HG03354 (cell line): ENCODE measurements around the gene RNF38.
"Not testable (repeated sequence)": the region's sequence is repeated elsewhere in the genome, so short reads cannot be mapped to it uniquely, and the experiment has no call there.

ENCODE experiments used
- ATAC-seq: cut with Tn5 transposase; IDR thresholded peaks from one replicate; pipeline ENCODE4 v1.9.1; 2021; ENCODE audit warnings: mild to moderate bottlenecking; ENCODE audit not compliant: unreplicated experiment, poor library complexity, severe bottlenecking

RNF38 gene

GRCh38 chr9:36399980-36400331 lies at the start of gene RNF38:
Gene RNF38 (minus strand): TSS chr9:36400269. CDS start chr9:36400108, 161 bp downstream.
- ATAC-seq: no peak

- not testable (repeated sequence) for ATAC-seq
Observed at GRCh38 chr9:36448555-36448954, 48.5 kb upstream of the RNF38 start.

DNA sequence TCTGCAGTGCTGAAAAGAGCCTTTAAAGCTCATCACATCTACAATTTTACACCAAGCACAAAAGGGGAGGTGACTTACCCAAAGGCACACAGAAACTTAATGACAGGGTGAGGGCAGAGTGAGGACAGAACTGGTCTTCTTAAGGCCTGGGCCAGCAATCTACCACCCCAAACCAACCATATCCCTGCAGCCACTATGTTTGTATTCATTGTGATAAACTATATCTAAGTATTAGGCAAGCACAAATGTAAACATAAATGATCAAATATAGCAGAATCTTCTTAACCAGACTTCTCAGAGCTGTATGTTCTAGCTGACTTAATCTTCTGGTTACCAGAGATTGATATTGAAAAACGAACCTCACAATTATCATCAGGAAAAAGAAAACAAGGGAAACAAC lies 47.9 kb upstream of the RNF38 start:
- no peak for ATAC-seq

GRCh38 chr9:36446678-36447077 lies 46.6 kb upstream of the RNF38 start:
- ATAC-seq: not testable (repeated sequence)

DNA sequence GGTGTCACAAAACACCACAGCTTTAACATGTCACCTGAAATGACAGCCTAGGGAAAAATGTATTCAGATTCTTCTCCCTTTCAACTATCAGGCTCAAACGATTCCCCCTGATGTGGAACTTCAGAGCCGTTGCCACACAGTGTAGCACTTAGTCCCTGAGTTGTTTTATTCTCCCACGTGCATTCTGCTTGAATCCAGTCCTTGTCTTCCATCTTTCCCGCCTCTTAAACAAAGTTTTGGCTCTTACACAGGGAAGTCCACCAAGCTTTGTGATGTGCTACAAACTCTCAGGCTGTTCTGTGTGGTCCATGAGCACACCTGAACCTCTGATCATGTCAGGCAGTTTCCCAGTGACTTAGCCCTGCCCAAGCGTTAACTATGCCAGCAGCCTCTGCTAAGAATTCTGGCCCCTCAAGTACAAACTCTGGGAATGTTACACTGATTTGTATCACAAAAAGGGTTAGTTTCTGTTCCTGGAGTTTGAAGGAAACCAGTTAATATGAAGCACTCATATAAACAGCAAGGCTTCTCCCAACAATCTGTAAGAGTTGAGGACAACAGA lies 45.8 kb upstream of the RNF38 start:
- ATAC-seq: no peak

DNA sequence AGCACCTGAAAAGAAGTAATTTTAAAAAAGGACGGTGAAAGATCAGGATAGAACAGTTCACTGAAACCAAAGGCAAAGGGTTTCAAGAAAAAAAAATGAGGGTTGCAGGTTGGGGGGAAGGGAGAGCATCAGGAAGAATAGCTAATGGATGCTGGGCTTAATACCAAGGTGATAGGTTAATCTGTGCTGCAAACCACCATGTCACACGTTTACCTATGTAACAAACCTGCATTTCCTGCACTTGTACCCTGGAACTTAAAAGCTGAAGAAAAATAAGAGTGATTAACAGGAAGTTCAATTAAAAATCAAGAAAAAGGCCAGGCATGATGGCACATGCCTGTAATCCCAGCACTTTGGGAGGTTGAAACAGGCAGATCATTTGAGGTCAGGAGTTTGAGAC lies 44.1 kb upstream of the RNF38 start:
- no peak for ATAC-seq

DNA sequence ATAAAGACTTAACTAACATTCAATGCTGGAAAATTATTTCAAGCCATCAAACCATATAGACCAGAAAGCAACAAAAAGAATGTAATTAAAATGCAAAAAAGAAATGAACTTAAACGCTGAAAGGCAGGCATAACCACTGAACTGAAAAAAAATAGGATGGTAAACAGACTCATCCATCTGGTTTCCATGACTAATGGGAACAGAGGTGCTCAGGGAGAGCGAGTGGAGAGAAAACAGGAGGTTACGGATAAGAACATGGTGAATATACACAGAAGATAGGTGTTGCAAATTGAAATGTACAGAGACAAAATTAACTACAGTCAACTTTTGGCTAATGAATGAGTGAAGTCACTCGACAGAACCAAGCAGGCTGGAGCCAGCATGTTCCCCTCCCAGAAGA lies 43.5 kb upstream of the RNF38 start:
- no peak for ATAC-seq

DNA sequence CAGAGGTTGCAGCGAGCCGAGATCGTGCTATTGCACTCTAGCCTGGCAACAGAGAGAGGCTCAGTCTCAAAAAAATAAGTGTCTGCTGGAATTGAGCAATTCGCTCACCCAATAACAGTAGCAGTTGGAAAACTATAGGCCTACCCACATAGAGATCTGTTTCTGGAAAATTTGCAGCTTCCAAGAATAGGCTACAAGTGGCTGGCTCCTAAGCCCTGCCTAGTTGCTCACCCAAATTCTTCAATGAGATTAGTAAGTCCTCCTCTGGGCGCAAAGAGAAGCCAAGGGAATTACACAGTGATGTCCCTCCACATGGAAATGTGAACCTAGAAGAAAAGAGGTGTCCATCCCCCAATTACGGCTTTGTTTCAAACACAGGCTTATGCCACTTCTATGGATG lies 42.6 kb upstream of the RNF38 start:
- ATAC-seq: no peak

DNA sequence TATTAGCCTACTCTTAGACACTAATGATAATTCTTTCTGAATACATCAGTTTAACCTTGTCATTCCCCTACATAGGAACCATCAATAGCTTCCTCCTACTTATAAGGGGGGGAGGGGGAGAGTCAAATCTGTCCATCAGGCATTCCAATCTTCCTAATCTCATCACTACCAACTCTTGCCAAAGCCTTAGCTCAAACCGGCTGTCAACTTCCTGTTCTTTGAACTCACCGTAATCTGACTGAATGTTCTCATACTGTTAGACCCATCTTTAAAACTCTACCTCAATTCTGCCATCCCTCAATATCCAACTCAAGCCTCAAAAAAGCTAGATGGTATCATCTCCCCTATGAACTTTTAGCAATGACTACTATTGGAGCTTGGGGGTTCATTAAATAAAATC lies 41.9 kb upstream of the RNF38 start:
- ATAC-seq: no peak

GRCh38 chr9:36438536-36439236 lies 38.6 kb upstream of the RNF38 start:
- ATAC-seq: no peak

- no peak for ATAC-seq
Observed at GRCh38 chr9:36437790-36438189, 37.7 kb upstream of the RNF38 start.

- ATAC-seq: no peak
Observed at GRCh38 chr9:36436909-36437308, 36.8 kb upstream of the RNF38 start.

GRCh38 chr9:36433386-36433785 lies 33.3 kb upstream of the RNF38 start:
- ATAC-seq: no peak

DNA sequence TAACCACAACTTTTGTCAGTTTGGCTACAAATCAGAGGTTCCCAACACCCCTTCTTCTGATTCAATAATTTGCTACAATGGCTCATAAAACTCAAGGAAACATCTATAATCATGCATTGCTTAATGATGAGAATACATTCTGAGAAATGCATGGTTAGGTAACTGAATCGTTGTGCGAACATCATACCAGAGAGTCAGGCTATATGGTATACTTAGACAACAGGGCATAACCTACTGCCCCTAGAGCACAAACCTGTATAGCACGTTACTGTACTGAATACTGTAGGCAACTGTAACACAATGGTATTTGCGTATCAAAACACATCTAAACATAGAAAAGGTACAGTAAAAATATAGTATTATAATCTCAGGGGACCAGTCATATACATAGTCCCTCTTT lies 31.0 kb upstream of the RNF38 start:
- ATAC-seq: no peak

DNA sequence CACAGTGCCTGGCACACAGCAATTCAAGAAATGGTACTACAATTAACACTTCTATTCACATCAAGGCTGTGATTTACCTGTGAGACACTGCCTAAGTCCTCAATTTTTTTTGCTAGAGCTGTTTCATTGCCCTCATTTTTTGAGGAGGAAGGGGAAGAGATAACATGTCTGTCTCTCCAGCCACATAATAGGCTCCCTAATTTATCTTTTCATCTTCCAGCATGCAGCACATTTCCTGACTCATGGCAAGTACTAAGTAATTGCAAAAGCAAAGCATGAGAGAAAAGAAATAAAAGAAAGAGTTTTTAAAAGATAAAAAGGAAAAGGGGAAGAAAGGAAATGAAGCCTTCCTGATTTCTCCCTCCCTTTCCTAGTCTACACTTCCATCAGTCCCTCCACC lies 26.9 kb upstream of the RNF38 start:
- ATAC-seq: no peak

- no peak for ATAC-seq
Observed at GRCh38 chr9:36426348-36426747, 26.3 kb upstream of the RNF38 start.

- ATAC-seq: no peak
Observed at GRCh38 chr9:36424289-36425055, 24.4 kb upstream of the RNF38 start.

GRCh38 chr9:36423206-36423605 lies 23.1 kb upstream of the RNF38 start:
- ATAC-seq: no peak

- ATAC-seq: no peak
Observed at GRCh38 chr9:36416890-36417289, 16.8 kb upstream of the RNF38 start.

DNA sequence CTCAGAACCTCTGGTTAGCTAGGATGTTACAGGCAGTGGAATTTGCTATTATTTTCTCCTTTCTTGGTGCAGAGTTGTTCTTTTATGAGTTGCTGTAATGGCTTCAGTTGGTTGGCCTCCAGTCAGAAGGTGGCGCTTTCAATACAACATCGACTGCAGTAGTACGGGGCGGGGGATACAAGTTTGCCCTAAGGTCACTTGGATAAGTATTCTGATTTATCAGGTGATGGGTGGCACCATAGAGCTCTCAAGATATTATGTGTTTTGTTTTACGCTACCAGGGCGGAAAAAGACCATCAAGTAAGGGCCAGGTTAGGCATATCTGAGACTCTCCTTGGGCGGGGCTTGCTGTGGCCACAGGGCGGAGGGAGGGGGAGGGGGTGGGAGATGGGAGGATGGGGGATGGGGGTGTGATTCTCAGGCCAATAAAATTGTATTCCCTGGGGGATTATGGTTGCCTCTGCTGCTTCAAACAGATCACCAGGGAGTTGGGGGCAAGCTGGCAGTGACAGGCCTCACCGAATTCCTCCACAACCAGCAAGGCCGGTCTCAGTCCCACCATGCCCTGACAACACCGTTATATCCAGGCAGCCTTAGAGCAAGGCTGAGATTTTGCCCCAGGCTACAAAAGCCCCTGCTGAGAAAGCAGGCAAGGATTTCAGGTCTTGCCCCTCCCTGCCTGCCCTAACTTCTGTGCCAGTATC lies 15.9 kb upstream of the RNF38 start:
- ATAC-seq: no peak

GRCh38 chr9:36411410-36411809 lies 11.3 kb upstream of the RNF38 start:
- ATAC-seq: not testable (repeated sequence)
